Measurements from ENCODE around the gene FNDC3B. TPM values are rescaled to one million over a fixed set of nuclear protein-coding genes. Genes with fewer than 3 reads are reported as not detected.

FNDC3B gene
- total and polyA plus RNA-seq, 9 of the 15 experiments (the other 6 are each of a cell fraction or from before 2014, with no cell fraction given) = 7.0 to 35.8 (median 16.2) TPM

DNA sequence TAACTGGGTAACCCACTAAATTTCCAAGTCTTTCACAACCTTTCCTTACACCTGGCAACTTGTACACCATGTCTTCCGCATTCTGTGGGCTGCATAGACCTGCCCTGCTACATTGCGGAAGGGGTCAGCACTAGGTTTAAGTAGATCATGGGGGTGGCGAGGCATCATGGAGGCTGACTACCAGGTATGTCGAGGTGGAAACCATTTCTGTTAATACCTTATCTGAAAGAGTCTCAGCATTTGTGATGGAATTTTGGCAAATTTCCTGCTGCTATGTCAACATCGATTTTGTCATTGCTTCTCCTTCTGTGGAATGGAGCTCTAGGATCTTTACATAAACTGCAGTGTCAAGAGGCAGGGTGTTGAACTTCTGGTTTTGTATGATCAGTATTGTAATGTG, 221.7 kb downstream of the FNDC3B start:
- Histone ChIP-seq H3K9ac (ENCODE audit: insufficient read depth in 1 of 2, low read depth in 2 of 2, low read length in 2 of 2) (no peak overlapping the region), H3K27ac (ENCODE audit: extremely low read depth, low read depth, low read length) (no peak overlapping the region), H3K4me2 (ENCODE audit: insufficient read depth, low read length) (no peak overlapping the region), H3K4me3 (no peak overlapping the region), H3K36me3 (ENCODE audit: control insufficient read depth, insufficient read depth, low read length) (peaks cover 41% of the 10 kb centered on the region; the same call in 1 of the 3 replicates), H3K27me3 (ENCODE audit: control insufficient read depth in 2 of 2, insufficient read depth in 2 of 2, low read length in 2 of 2) (no peaks in the 10 kb centered on the region), H3K4me1 (replicated peaks in 1 of 2; ENCODE audit: control insufficient read depth in 2 of 2, insufficient read depth in 2 of 2, low read length in 2 of 2) (no peaks in the 10 kb centered on the region), H3K79me2 (ENCODE audit: control insufficient read depth, insufficient read depth, low read length) (no peaks in the 10 kb centered on the region), H3K9me1 (ENCODE audit: control insufficient read depth, insufficient read depth, low read length) (no peaks in the 10 kb centered on the region), H3K9me3 (replicated peaks; ENCODE audit: control insufficient read depth, insufficient read depth, low read depth, low read length) (no peaks in the 10 kb centered on the region), H2AFZ (ENCODE audit: low read depth, low read length) (no peak overlapping the region), H4K20me1 (replicated peaks; ENCODE audit: control insufficient read depth, insufficient read depth, low read length) (no peaks in the 10 kb centered on the region)
- WGBS (ENCODE audit: insufficient coverage, low coverage, missing lambda C conversion rate) = 80% methylated on average over 5 of the region's 5 CpGs
- in situ Hi-C loops (cut with MboI) = no loop called here
- ATAC-seq = no peak
- DNase-seq (ENCODE audit: extremely low read depth in 1 of 4, low spot score in 3 of 4) = no peak
- ChIA-PET CTCF (ENCODE audit: low intra/inter-chr PET ratio) (no interaction called here), POLR2A (interaction anchor here (1.4 kb wide), 1 partner anchor 14 kb away, joined by 3 read pairs; no protein-coding TSS in a partner anchor)
- FAIRE-seq = no peak
- intact Hi-C loops (cut with micrococcal nuclease) = no loop called here
- no TSS peak for BruUV-seq (replicated peaks)
- TF ChIP-seq, protein P1, sequence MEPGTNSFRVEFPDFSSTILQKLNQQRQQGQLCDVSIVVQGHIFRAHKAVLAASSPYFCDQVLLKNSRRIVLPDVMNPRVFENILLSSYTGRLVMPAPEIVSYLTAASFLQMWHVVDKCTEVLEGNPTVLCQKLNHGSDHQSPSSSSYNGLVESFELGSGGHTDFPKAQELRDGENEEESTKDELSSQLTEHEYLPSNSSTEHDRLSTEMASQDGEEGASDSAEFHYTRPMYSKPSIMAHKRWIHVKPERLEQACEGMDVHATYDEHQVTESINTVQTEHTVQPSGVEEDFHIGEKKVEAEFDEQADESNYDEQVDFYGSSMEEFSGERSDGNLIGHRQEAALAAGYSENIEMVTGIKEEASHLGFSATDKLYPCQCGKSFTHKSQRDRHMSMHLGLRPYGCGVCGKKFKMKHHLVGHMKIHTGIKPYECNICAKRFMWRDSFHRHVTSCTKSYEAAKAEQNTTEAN (CRISPR knock-in tag; IDR thresholded peaks at IDR 0.05) = no peak
- TF ChIP-seq, protein P2, sequence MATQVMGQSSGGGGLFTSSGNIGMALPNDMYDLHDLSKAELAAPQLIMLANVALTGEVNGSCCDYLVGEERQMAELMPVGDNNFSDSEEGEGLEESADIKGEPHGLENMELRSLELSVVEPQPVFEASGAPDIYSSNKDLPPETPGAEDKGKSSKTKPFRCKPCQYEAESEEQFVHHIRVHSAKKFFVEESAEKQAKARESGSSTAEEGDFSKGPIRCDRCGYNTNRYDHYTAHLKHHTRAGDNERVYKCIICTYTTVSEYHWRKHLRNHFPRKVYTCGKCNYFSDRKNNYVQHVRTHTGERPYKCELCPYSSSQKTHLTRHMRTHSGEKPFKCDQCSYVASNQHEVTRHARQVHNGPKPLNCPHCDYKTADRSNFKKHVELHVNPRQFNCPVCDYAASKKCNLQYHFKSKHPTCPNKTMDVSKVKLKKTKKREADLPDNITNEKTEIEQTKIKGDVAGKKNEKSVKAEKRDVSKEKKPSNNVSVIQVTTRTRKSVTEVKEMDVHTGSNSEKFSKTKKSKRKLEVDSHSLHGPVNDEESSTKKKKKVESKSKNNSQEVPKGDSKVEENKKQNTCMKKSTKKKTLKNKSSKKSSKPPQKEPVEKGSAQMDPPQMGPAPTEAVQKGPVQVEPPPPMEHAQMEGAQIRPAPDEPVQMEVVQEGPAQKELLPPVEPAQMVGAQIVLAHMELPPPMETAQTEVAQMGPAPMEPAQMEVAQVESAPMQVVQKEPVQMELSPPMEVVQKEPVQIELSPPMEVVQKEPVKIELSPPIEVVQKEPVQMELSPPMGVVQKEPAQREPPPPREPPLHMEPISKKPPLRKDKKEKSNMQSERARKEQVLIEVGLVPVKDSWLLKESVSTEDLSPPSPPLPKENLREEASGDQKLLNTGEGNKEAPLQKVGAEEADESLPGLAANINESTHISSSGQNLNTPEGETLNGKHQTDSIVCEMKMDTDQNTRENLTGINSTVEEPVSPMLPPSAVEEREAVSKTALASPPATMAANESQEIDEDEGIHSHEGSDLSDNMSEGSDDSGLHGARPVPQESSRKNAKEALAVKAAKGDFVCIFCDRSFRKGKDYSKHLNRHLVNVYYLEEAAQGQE (IDR thresholded peaks at IDR 0.05; ENCODE audit: borderline replicate concordance) = no peak
- TF ChIP-seq, protein P2 (CRISPR knock-in tag; IDR thresholded peaks at IDR 0.05; ENCODE audit: low read depth) = no peak
- TF ChIP-seq STAG1 (CRISPR knock-in tag; IDR thresholded peaks at IDR 0.05; ENCODE audit: borderline replicate concordance) (no peak), NFIX (CRISPR knock-in tag; IDR thresholded peaks at IDR 0.05; ENCODE audit: low read depth) (no peak), FOXJ3 (CRISPR knock-in tag; IDR thresholded peaks at IDR 0.05) (no peak), ZC3H8 (IDR thresholded peaks at IDR 0.05) (no peak), NCOR1 (IDR thresholded peaks at IDR 0.05) (no peak), GABPB1 (CRISPR knock-in tag; IDR thresholded peaks at IDR 0.05) (no peak), BHLHE40 (IDR thresholded peaks at IDR 0.05; ENCODE audit: low read length) (no peak), E2F3 (CRISPR knock-in tag; IDR thresholded peaks at IDR 0.05) (no peak), SMARCA5 (IDR thresholded peaks at IDR 0.05) (no peak)
- TF ChIP-seq, protein P3, sequence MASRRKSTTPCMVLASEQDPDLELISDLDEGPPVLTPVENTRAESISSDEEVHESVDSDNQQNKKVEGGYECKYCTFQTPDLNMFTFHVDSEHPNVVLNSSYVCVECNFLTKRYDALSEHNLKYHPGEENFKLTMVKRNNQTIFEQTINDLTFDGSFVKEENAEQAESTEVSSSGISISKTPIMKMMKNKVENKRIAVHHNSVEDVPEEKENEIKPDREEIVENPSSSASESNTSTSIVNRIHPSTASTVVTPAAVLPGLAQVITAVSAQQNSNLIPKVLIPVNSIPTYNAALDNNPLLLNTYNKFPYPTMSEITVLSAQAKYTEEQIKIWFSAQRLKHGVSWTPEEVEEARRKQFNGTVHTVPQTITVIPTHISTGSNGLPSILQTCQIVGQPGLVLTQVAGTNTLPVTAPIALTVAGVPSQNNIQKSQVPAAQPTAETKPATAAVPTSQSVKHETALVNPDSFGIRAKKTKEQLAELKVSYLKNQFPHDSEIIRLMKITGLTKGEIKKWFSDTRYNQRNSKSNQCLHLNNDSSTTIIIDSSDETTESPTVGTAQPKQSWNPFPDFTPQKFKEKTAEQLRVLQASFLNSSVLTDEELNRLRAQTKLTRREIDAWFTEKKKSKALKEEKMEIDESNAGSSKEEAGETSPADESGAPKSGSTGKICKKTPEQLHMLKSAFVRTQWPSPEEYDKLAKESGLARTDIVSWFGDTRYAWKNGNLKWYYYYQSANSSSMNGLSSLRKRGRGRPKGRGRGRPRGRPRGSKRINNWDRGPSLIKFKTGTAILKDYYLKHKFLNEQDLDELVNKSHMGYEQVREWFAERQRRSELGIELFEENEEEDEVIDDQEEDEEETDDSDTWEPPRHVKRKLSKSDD (conservative IDR thresholded peaks at IDR 0.05; ENCODE audit: low read length) = no peak
